Measurements from ENCODE around the gene TACR1.

DNA sequence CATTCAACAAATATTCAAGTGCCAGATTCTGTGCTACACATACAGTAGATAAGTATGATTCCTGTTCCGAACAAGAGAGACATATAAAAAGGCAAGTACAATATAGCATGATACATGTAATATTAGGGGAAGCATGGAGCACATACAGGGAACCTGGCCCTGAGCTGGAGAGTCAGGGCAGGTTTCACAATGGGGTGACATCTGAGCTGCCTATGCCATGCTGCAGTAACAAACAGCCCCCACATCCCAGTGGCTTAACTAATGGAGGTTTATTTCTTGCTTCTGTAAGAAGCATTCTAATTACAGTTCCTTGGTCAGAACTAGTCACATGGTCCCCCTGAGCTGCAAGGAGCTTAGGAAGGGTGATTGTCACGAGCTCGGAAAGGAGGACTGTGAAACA lies 27.3 kb upstream of the TACR1 start:
- TF ChIP-seq POLR2A (IDR thresholded peaks at IDR 0.05; ENCODE audit: low read depth) (no peak), EP300 (IDR thresholded peaks at IDR 0.05) (no peak)
- TF ChIP-seq, protein P1, sequence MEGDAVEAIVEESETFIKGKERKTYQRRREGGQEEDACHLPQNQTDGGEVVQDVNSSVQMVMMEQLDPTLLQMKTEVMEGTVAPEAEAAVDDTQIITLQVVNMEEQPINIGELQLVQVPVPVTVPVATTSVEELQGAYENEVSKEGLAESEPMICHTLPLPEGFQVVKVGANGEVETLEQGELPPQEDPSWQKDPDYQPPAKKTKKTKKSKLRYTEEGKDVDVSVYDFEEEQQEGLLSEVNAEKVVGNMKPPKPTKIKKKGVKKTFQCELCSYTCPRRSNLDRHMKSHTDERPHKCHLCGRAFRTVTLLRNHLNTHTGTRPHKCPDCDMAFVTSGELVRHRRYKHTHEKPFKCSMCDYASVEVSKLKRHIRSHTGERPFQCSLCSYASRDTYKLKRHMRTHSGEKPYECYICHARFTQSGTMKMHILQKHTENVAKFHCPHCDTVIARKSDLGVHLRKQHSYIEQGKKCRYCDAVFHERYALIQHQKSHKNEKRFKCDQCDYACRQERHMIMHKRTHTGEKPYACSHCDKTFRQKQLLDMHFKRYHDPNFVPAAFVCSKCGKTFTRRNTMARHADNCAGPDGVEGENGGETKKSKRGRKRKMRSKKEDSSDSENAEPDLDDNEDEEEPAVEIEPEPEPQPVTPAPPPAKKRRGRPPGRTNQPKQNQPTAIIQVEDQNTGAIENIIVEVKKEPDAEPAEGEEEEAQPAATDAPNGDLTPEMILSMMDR (IDR thresholded peaks at IDR 0.05), result no peak
